Measurements from ENCODE around the gene RASGRF1. TPM values are rescaled to one million over a fixed set of nuclear protein-coding genes. Genes with fewer than 3 reads are reported as not detected.

The RASGRF1 gene
- total RNA-seq, 2 donors from 2014 or later = 0.09 to 0.10 TPM

GRCh38 chr15:79049416-79049815, 41.2 kb downstream of the RASGRF1 start:
- intact Hi-C loops (cut with DNase I) = no loop called here
- DNase-seq (ENCODE audit: low spot score) = peak; percentile 78

- peak; percentile 53 for DNase-seq (ENCODE audit: low spot score)
- intact Hi-C loops (cut with DNase I) = no loop called here
Observed at GRCh38 chr15:79047676-79048439, 42.7 kb downstream of the RASGRF1 start.

- peak; percentile 67 for DNase-seq (ENCODE audit: low spot score)
- intact Hi-C loops (cut with DNase I) = no loop called here
Observed at GRCh38 chr15:79046691-79047404, 43.7 kb downstream of the RASGRF1 start.

DNA sequence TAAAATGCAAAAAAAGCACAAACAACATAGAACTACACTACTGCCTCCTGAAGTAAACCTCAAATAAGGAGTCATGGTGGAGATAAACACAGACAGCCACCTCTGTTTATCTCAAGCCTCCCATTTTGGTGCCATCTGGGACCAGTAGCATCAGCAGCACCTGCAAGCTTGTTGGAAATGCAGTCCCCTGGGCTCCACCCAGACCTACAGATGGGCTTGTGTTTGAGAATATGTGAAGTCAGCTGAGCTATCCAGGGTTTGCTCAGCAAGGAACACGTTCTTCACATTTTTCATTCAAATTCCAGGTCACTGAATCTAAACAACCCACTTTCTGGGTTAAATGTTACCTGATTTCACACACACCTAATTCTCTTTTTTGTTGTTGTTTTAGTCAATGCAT, 45.5 kb downstream of the RASGRF1 start:
- intact Hi-C loops (cut with DNase I) = no loop called here
- peak; percentile 16 for DNase-seq (ENCODE audit: low spot score)

- intact Hi-C loops (cut with DNase I) = no loop called here
- DNase-seq (ENCODE audit: low spot score) = peak; percentile 65
Observed at GRCh38 chr15:79042213-79042928, 48.2 kb downstream of the RASGRF1 start.

GRCh38 chr15:79041601-79042168, 48.9 kb downstream of the RASGRF1 start:
- DNase-seq (ENCODE audit: low spot score) = peak; percentile 45
- intact Hi-C loops (cut with DNase I) = no loop called here

DNA sequence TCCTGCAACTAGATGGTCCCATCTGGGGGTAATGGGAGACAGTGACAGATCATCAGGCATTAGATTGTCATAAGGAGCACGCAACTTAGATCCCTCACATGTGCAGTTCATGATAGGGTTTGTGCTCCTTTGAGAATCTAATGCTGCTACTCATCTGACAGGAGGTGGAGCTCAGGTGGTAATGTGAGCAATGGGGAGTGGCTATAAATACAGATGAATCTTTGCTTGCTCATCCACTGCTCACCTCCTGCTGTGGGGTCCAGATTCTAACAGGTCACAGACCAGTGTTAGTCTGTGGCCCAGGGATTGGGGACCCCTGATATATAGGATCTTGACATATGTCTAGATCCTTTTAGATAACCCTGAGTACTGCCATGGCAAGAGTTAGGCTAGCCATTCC, 52.7 kb downstream of the RASGRF1 start:
- intact Hi-C loops (cut with DNase I) = no loop called here
- no peak for DNase-seq (ENCODE audit: low spot score)

DNA sequence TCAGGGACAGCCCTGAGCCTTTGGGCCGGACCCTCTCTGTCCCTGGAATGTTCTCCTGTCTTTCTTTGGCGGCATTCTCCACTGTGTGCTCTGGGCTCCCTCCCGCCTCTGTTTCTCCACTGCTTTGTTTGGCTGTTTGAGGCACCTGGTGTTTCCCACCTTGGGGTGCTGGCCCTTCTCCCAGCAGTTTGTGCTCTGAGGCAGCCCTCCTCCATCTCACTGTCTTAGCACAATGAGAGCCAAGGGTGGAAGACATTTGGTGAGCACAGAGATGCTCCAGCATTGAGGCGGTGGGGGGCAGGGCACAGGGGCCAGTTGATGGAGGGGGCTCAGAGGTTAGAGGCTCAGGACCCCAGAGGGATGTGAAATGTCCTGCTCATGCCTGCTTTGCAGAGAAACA, 54.3 kb downstream of the RASGRF1 start:
- DNase-seq (ENCODE audit: low spot score) = peak; percentile 66
- intact Hi-C loops (cut with DNase I) = no loop called here

DNA sequence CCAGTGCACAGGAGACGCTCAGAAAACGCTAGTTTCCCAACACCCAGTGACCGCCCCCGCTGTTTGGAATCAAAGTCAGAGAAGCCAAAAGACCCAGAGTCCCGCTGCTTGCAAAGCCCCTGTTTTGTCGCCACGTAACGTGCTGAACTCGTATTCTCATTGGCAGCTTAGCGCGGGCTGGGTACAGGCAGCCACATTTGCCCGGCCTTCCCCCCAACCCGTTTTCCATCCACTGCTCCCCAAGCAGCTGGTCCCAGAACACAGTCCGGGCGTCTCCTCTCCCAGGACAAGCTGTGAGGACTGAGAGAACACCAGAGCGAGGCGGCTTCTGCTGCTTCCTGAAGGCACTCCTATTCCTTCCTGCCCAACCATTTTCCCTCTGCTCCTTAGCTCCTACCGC, 54.8 kb downstream of the RASGRF1 start:
- intact Hi-C loops (cut with DNase I) = no loop called here
- peak; percentile 76 for DNase-seq (ENCODE audit: low spot score)

DNA sequence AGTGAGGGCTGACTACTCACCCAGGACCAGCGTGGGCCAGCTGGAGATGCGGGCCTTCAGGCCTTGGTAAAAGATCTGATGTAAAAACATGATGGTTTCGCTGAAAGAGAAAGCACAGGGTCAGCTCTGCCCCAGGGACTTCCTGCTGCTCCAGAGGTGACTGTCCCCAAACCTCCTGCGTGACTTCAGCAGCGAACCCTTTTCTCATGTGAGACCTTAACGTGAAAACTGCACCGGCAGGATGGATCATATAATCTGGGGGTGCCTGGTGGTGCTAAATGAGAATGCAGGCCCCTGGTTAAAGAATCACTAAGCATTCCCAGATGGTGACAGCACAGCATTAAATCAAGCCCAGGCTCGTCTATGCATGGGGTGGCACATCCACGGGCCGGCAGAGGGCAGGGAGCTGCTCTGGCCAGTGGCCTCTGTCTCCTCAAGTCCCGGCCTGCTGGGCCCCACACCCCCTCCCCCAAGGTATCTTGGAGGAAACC, 55.4 kb downstream of the RASGRF1 start:
- intact Hi-C loops (cut with DNase I) = no loop called here
- DNase-seq (ENCODE audit: low spot score) = peak; percentile 49

- intact Hi-C loops (cut with DNase I) = no loop called here
- no peak for DNase-seq (ENCODE audit: low spot score)
Observed at GRCh38 chr15:79034284-79034683, 56.3 kb downstream of the RASGRF1 start.

GRCh38 chr15:79032656-79033055, 57.9 kb downstream of the RASGRF1 start:
- intact Hi-C loops (cut with DNase I) = no loop called here
- DNase-seq (ENCODE audit: low spot score) = peak; percentile 83

DNA sequence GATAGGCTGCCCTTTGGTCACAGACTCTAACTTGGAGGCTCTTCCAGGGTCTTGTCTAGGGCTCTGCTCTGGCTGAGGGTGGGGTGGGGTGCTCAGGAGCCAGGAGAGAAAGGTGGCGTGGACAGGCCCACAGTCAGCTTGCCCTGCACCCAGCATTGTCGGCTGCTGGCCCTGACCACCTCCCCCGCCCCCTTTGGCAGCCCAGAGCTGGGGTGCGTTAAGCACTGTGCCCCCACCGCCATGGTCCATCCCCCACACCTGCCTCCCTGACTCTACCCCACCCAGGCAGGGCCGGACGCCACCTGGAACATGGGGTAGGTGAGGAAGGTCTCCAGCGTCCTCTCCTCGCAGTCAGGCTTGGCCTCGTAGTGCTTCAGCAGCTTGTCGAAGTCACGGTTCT, 58.8 kb downstream of the RASGRF1 start:
- peak; percentile 68 for DNase-seq (ENCODE audit: low spot score)
- intact Hi-C loops (cut with DNase I) = no loop called here

DNA sequence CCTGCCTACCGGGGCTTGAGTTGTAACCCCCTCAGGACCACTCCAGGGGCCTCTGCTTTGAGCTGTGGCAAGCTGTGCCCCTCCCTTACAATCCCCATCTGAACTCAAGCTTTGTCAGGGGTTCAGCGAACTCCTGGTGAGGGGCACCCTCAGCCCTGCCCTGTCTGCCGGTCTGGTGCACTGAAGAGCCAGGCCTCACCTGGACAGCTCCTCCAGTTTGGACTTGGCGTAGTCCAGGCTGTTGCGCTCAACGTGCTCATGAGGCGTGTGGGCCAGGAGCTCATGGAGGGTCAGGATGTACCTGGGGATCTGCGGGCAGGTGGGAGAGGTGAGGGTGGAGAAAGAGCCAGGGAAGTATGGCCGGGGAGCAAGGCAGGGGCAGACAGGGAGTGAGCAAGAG, 59.4 kb downstream of the RASGRF1 start:
- DNase-seq (ENCODE audit: low spot score) = peak; percentile 48
- intact Hi-C loops (cut with DNase I) = no loop called here

DNA sequence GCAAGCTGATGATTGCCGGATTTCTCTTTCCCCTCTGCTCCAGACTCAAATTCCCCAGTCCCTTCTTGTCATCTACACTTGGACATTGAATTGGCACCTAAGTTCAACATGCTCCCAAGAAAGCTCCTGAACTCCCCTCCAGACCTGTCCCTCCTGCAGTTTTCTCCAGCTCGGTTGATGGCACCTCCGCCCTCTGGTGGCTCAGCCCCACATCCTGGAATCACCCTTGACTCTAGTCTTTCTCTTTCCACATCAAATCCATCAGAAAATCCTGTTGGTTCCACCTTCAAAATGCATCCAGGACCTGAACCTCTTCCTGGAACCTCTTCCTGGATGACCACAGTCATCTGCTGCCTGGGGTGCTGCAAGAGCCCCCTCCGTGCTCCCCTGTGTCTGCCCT, 60.1 kb downstream of the RASGRF1 start:
- intact Hi-C loops (cut with DNase I) = no loop called here
- DNase-seq (ENCODE audit: low spot score) = no peak

DNA sequence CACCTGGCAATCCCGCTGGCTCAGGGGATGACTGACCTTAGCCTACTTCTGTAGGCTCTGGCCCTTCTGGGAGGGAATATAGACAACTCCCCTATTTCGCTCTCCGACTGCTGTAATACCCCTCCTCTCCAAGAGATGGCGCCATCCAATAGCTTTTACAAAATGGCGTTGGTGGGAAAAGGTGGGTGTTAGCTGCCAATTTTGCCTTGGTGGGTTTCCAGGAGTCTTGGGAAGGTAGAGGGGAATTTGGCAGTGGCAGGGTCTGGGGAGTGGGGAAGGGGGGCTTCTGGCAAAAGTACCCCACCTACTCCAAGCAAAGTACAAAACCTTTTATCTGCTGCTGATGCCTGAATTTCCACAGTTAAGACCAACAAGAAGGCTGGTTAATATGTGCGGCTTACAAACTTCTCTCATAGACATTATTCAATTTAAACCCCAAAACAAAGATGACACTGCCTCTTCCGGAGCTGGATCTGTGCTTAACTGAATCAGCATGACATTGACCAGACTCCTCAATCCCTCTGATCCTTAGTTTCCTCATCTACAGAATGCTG, 62.1 kb downstream of the RASGRF1 start:
- intact Hi-C loops (cut with DNase I) = loop anchor here (5.0 to 10.0 kb wide), 2 partner anchors 154 to 156 kb away; no protein-coding TSS in a partner anchor
- DNase-seq (ENCODE audit: low spot score) = peak; percentile 67

- intact Hi-C loops (cut with DNase I) = loop anchor here (5.0 to 10.0 kb wide), 2 partner anchors 155 to 157 kb away; no protein-coding TSS in a partner anchor
- DNase-seq (ENCODE audit: low spot score) = peak; percentile 32
Observed at GRCh38 chr15:79027532-79028410, 62.8 kb downstream of the RASGRF1 start.

- DNase-seq (ENCODE audit: low spot score) = peak; percentile 52
- intact Hi-C loops (cut with DNase I) = loop anchor here (5.0 to 10.0 kb wide), 2 partner anchors 156 to 159 kb away; no protein-coding TSS in a partner anchor
Observed at GRCh38 chr15:79025802-79026201, 64.8 kb downstream of the RASGRF1 start.

Measured in posterior vena cava (tissue), 2 donors.